NCI-H1694 (cell line): ENCODE measurements around the gene EIF4EBP3.

Experiments
- DNase-seq: peaks from one replicate; lab custom pipeline; 2025; lab: John Stamatoyannopoulos, UW

Gene EIF4EBP3

GRCh38 chr5:140547508-140548299 is at the start of gene EIF4EBP3:
TSS of gene EIF4EBP3 (plus strand) at chr5:140547662. CDS start at chr5:140547738, 76 bp downstream.
- peak; percentile 39 for DNase-seq

- DNase-seq = no peak
Observed at GRCh38 chr5:140497897-140498296, 49.6 kb upstream of the EIF4EBP3 start.

GRCh38 chr5:140498591-140498990 is 48.9 kb upstream of the EIF4EBP3 start:
- DNase-seq = no peak

GRCh38 chr5:140502834-140503233 is 44.6 kb upstream of the EIF4EBP3 start:
- no peak for DNase-seq

GRCh38 chr5:140509898-140510297 is 37.6 kb upstream of the EIF4EBP3 start:
- DNase-seq = no peak

GRCh38 chr5:140513124-140513523 is 34.3 kb upstream of the EIF4EBP3 start:
- no peak for DNase-seq

GRCh38 chr5:140524003-140524402 is 23.5 kb upstream of the EIF4EBP3 start:
- DNase-seq = no peak

- no peak for DNase-seq
Observed at GRCh38 chr5:140540227-140540626, 7.2 kb upstream of the EIF4EBP3 start.

- no peak for DNase-seq
Observed at GRCh38 chr5:140542972-140543371, 4.5 kb upstream of the EIF4EBP3 start.

- DNase-seq = no peak
Observed at GRCh38 chr5:140544986-140545385, 2.5 kb upstream of the EIF4EBP3 start.

- DNase-seq = no peak
Observed at GRCh38 chr5:140545606-140546005, 1.9 kb upstream of the EIF4EBP3 start.

GRCh38 chr5:140546851-140547507 is 483 bp upstream of the EIF4EBP3 start:
- DNase-seq = no peak

GRCh38 chr5:140548300-140548688 is 832 bp downstream of the EIF4EBP3 start:
- DNase-seq = no peak

GRCh38 chr5:140548791-140549190 is 1.3 kb downstream of the EIF4EBP3 start:
- DNase-seq = no peak

- DNase-seq = no peak
Observed at GRCh38 chr5:140549237-140550144, 2.0 kb downstream of the EIF4EBP3 start.

- no peak for DNase-seq
Observed at GRCh38 chr5:140550147-140551079, 3.0 kb downstream of the EIF4EBP3 start.

- no peak for DNase-seq
Observed at GRCh38 chr5:140551872-140552271, 4.4 kb downstream of the EIF4EBP3 start.

GRCh38 chr5:140553657-140554056 is 6.2 kb downstream of the EIF4EBP3 start:
- no peak for DNase-seq

GRCh38 chr5:140554454-140554853 is 7.0 kb downstream of the EIF4EBP3 start:
- DNase-seq = no peak

GRCh38 chr5:140555747-140556312 is 8.4 kb downstream of the EIF4EBP3 start:
- DNase-seq = no peak

GRCh38 chr5:140556438-140556837 is 9.0 kb downstream of the EIF4EBP3 start:
- DNase-seq = no peak
